A549 (cell line): Measurements from ENCODE around the gene NHEJ1. TPM values are rescaled to one million over a fixed set of nuclear protein-coding genes. Genes with fewer than 3 reads are reported as not detected.
A peak's percentile ranks its signal among the peaks of the same experiment; 100 is the strongest.

Source experiments
- ATAC-seq, 2 experiments: fragments of 200-7000 bp in 1 of 2; fragments of >200 bp in 1 of 2; cut with Nextera tagmentation in 1 of 2; cut with Tn5 transposase in 1 of 2; 3 replicates each; pipeline versions ENCODE4 v1.8.0 to v1.9.1; 2018 to 2020; ENCODE audit warnings: mild to moderate bottlenecking in 1 of 2, moderate library complexity in 1 of 2
- CTCF ChIA-PET: fragments of 300-600 bp; sonication (Branson Sonifier 250); formaldehyde crosslinking; extraction: SDS; loops from one replicate; lab custom pipeline; 2021; ENCODE audit warnings: antibody characterized with exemption, inconsistent platforms; lab: Yijun Ruan, JAX
- POLR2A ChIA-PET: fragments of 350-600 bp; formaldehyde crosslinking; extraction: SDS; loops from one replicate; lab custom pipeline; 2021; ENCODE audit warnings: antibody characterized with exemption, inconsistent platforms; lab: Yijun Ruan, JAX
- DNase-seq, 2 experiments: peaks; one replicate each; pipeline versions ENCODE4 v3.0.0 to v3.0.0-alpha.2; 2011 to 2016; ENCODE audit warnings: low read depth in 1 of 2, low spot score in 1 of 2
- FAIRE-seq: peaks from 2 replicates; lab custom pipeline; 2011; peaks lifted over from hg19 to GRCh38; lab: Jason Lieb, UNC
- H3K27ac ChIP-seq, 2 experiments: fragments of >200 bp; sonication (Bioruptor Twin); formaldehyde crosslinking; 3 replicates each; pipeline ENCODE4 v1.5.1; 2016 to 2017
- H3K4me1 ChIP-seq: fragments of >200 bp; sonication (Bioruptor Twin); formaldehyde crosslinking; 3 replicates; pipeline ENCODE4 v1.6.1; 2016
- H3K4me2 ChIP-seq: fragments of >200 bp; sonication (Bioruptor Twin); formaldehyde crosslinking; 3 replicates; pipeline ENCODE4 v1.6.1; 2016
- H3K4me3 ChIP-seq: fragments of >200 bp; sonication (Bioruptor Twin); formaldehyde crosslinking; 3 replicates; pipeline ENCODE4 v1.5.1; 2016
- H3K9me3 ChIP-seq: fragments of >200 bp; sonication (Bioruptor Twin); formaldehyde crosslinking; 3 replicates; pipeline ENCODE4 v1.6.1; 2016
- CHD4 ChIP-seq: fragments of 200-600 bp; sonication (generic); IDR thresholded peaks from 2 replicates; pipeline ENCODE4 v1.6.1; 2016; ENCODE audit warnings: antibody characterized with exemption, mild to moderate bottlenecking, borderline replicate concordance
- EHF ChIP-seq: fragments of 250-450 bp; sonication (Bioruptor Pico); IDR thresholded peaks from 2 replicates; pipeline ENCODE4 v1.5.0; 2020; ENCODE audit warnings: mild to moderate bottlenecking
- ESRRA ChIP-seq: fragments of 150-350 bp; IDR thresholded peaks from 2 replicates; pipeline ENCODE4 v1.6.1; 2014; ENCODE audit warnings: mild to moderate bottlenecking, low read length, borderline replicate concordance
- FOSL2 ChIP-seq, 2 experiments: fragments of 450-650 bp in 1 of 2; fragments of >200 bp in 1 of 2; sonication (Bioruptor Twin) in 1 of 2; formaldehyde crosslinking; IDR thresholded peaks; 2 replicates each; pipeline versions ENCODE4 v1.5.0 to v1.6.1; 2016 to 2020; ENCODE audit warnings: mild to moderate bottlenecking in 1 of 2, moderate library complexity in 1 of 2
- GATA3 ChIP-seq: IDR thresholded peaks from 2 replicates; pipeline ENCODE4 v1.6.1; 2012; ENCODE audit warnings: borderline replicate concordance
- HOXA7 ChIP-seq: fragments of 250-450 bp; sonication (Bioruptor Pico); IDR thresholded peaks from 2 replicates; pipeline ENCODE4 v1.5.0; 2020; ENCODE audit warnings: mild to moderate bottlenecking, moderate library complexity
- HOXB5 ChIP-seq: fragments of 250-450 bp; sonication (Bioruptor Pico); IDR thresholded peaks from 2 replicates; pipeline ENCODE4 v1.5.0; 2020; ENCODE audit warnings: mild to moderate bottlenecking, moderate library complexity
- JUN ChIP-seq, 2 experiments: fragments of >200 bp; sonication (Bioruptor Twin); formaldehyde crosslinking; IDR thresholded peaks; 2 replicates in 1 of 2; 3 replicates in 1 of 2; pipeline ENCODE4 v1.6.1; 2016 to 2017
- KDM5A ChIP-seq: fragments of 200-600 bp; sonication (generic); IDR thresholded peaks from 2 replicates; pipeline ENCODE4 v1.6.1; 2016; ENCODE audit warnings: antibody characterized with exemption, mild to moderate bottlenecking
- NR3C1 ChIP-seq: fragments of >200 bp; sonication (Bioruptor Twin); formaldehyde crosslinking; IDR thresholded peaks from 3 replicates; pipeline ENCODE4 v1.6.1; 2017
- PHF8 ChIP-seq: fragments of 200-600 bp; sonication (generic); IDR thresholded peaks from 2 replicates; pipeline ENCODE4 v1.6.1; 2016; ENCODE audit warnings: low read depth, mild to moderate bottlenecking, antibody characterized with exemption, moderate library complexity, borderline replicate concordance
- POLR2A ChIP-seq: IDR thresholded peaks from 2 replicates; pipeline ENCODE4 v1.6.1; 2012; ENCODE audit warnings: mild to moderate bottlenecking, low read length
- RFX5 ChIP-seq: fragments of 450-650 bp; IDR thresholded peaks from 2 replicates; pipeline ENCODE4 v1.7.1; 2014; ENCODE audit warnings: antibody characterized with exemption, mild to moderate bottlenecking, moderate library complexity
- RNF2 ChIP-seq: fragments of 200-600 bp; sonication (generic); IDR thresholded peaks from 2 replicates; pipeline ENCODE4 v1.6.1; 2016; ENCODE audit warnings: low read depth, mild to moderate bottlenecking, antibody characterized with exemption, moderate library complexity, borderline replicate concordance
- TP53 ChIP-seq: fragments of 250-450 bp; sonication (Bioruptor Pico); IDR thresholded peaks from 2 replicates; pipeline ENCODE4 v1.5.0; 2021; ENCODE audit warnings: mild to moderate bottlenecking, moderate library complexity
- WGBS: methylation state at CpG from one replicate; pipeline ENCODE4 v1.1.6; 2017; ENCODE audit errors: missing lambda C conversion rate; 5-methylcytosine and 5-hydroxymethylcytosine counted together
- polyA plus RNA-seq, 4 experiments: library from polyadenylated mRNA; depleted of rRNA in 3 of 4; stranded (reverse); fragments of >200 nt; fragmentation: RNase III in 1 of 4; extraction: RNeasy Plus Mini Kit Qiagen cat#74134 plus additional on column Dnase treatment in 1 of 4; gene quantifications; 2 replicates in 3 of 4; 3 replicates in 1 of 4; pipeline ENCODE4 v1.2.3, GENCODE V29; 2011 to 2017
- TF ChIP-seq, protein P1 (sequence below): fragments of 450-650 bp; IDR thresholded peaks from 2 replicates; pipeline ENCODE4 v1.6.1; 2014; ENCODE audit warnings: antibody characterized with exemption
- TF ChIP-seq, protein P2 (sequence below): IDR thresholded peaks from 2 replicates; pipeline ENCODE4 v1.6.1; 2012; ENCODE audit warnings: low read depth, borderline replicate concordance
- TF ChIP-seq, protein P3 (sequence below): fragments of >200 bp; sonication (Bioruptor Twin); formaldehyde crosslinking; IDR thresholded peaks from 3 replicates; pipeline ENCODE4 v1.6.1; 2016
- TF ChIP-seq, protein P4 (sequence below): IDR thresholded peaks from 2 replicates; pipeline ENCODE4 v1.6.1; 2012
- TF ChIP-seq, protein P5 (sequence below): fragments of 250-450 bp; sonication (Bioruptor Pico); IDR thresholded peaks from 2 replicates; pipeline ENCODE4 v1.5.0; 2020; ENCODE audit warnings: low read depth, mild to moderate bottlenecking, moderate library complexity

NHEJ1 gene
- polyA plus RNA-seq, 2 of the 4 experiments (the other 2 are of a cell fraction): 18.5 to 31.8 TPM

DNA sequence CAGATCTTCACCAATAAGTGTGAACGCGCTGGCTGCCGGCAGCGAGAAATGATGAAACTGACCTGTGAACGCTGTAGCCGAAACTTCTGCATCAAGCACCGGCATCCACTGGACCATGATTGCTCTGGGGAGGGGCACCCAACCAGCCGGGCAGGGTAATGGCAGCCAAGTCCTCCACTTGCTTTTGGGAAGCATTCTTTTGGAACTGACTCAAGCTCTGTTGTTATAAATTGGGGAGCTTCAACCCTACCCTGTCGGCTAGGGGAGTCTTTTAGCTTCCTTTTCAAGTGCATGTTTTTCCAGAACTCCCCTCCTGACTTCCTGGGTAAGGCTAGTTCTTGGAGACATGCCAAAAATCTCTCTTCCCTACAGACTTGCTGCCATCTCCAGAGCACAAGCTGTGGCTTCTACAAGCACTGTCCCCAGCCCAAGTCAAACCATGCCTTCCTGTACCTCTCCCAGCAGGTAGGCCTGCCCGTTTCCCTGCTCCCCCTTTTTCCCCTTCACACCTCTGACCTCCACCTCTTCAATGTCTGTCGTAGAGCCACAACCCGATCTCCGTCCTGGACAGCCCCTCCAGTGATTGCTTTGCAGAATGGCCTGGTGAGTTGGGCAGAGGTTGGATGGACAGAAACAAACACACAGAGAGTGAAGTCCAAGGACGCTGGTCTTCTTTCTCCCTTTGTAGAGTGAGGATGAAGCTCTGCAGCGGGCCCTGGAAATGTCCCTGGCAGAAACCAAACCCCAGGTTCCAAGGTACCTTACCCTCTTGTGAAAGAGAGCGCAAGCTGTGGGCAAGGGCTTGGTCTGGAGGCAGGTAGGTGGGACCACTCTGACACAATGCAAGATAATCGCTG is 47.5 kb upstream of the NHEJ1 start:
- POLR2A ChIA-PET: interaction anchor here (0.5 to 3.9 kb wide), 4 partner anchors 10 to 214 kb away, joined by 3 to 25 read pairs (median 4); partner anchors contain the start of genes ABCB6 and CNPPD1
- peak overlapping the region in 1 of 2 experiments; percentile 98; a peak in 3 of 6 replicates for H3K27ac ChIP-seq
- TF ChIP-seq JUN (IDR thresholded peaks at IDR 0.05) (no peak), HOXB5 (CRISPR knock-in tag) (no peak), TP53 (CRISPR knock-in tag) (no peak), ESRRA (no peak), KDM5A (no peak), GATA3 (no peak)
- TF ChIP-seq, protein P1, sequence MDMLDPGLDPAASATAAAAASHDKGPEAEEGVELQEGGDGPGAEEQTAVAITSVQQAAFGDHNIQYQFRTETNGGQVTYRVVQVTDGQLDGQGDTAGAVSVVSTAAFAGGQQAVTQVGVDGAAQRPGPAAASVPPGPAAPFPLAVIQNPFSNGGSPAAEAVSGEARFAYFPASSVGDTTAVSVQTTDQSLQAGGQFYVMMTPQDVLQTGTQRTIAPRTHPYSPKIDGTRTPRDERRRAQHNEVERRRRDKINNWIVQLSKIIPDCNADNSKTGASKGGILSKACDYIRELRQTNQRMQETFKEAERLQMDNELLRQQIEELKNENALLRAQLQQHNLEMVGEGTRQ: no peak
- TF ChIP-seq, protein P2, sequence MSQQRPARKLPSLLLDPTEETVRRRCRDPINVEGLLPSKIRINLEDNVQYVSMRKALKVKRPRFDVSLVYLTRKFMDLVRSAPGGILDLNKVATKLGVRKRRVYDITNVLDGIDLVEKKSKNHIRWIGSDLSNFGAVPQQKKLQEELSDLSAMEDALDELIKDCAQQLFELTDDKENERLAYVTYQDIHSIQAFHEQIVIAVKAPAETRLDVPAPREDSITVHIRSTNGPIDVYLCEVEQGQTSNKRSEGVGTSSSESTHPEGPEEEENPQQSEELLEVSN: no peak
- H3K4me2 ChIP-seq: peak overlapping the region; percentile 85
- 83% methylated on average over 17 of the region's 17 CpGs for WGBS
- CTCF ChIA-PET: interaction anchor here (0.6 to 8.6 kb wide), 10 partner anchors 9 to 90 kb away, joined by 3 to 56 read pairs (median 4); partner anchors contain the start of gene NHEJ1
- DNase-seq (peak in 1 of 2 experiments; percentile 39), ATAC-seq (no peak), FAIRE-seq (no peak)
- H3K9me3 ChIP-seq: peaks cover 3% of the 10 kb centered on the region; the same call in 1 of the 3 replicates
- H3K4me3 ChIP-seq: no peak overlapping the region
- peaks cover 16% of the 10 kb centered on the region for H3K4me1 ChIP-seq

DNA sequence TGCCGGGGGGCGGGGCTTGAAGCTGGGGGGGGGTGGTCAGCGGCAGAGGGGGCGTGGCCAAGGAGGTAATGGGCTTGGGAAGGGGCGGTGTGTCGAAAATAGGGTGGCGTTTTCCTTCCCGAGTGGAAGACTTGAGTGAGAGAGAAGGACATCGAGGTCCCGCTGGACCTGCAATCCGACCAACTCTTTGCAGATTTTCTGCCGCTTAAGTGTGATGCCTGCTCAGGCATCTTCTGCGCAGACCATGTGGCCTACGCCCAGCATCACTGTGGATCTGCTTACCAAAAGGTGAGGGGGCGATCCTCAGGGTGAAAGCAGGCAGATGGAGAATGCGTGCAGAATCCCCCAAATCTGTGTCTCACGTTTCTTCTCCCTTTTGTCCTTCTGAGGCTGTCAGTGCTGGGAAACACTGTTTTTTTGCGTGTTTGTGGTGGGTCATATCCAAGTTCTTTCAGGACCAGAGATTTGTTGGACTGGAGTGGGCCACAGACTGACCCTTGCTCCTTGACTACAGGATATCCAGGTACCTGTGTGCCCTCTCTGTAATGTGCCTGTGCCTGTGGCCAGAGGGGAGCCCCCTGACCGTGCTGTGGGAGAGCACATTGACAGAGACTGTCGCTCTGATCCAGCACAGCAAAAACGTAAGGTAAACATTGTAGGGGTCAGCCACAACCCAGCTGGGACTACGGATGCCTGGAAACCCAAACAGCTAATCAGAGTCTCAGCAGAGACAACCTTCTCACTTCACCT is 46.7 kb upstream of the NHEJ1 start:
- TF ChIP-seq JUN (IDR thresholded peaks at IDR 0.05): no peak
- TF ChIP-seq NR3C1: no peak
- TF ChIP-seq EHF (CRISPR knock-in tag): no peak
- TF ChIP-seq, all 56 proteins: peak for 0
- H3K4me3 ChIP-seq: peak overlapping the region; percentile 53
- WGBS: 45% methylated on average over 17 of the region's 22 CpGs
- H3K9me3 ChIP-seq: peaks cover 3% of the 10 kb centered on the region; the same call in 1 of the 3 replicates
- no peak for DNase-seq
- ChIA-PET POLR2A (interaction anchor here (0.5 to 3.9 kb wide), 13 partner anchors 10 to 213 kb away, joined by 3 to 25 read pairs (median 6); partner anchors contain the start of genes ABCB6, ANKZF1, CNPPD1 and DNAJB2), CTCF (interaction anchor here (0.6 to 8.6 kb wide), 13 partner anchors 10 to 91 kb away, joined by 3 to 56 read pairs (median 5); partner anchors contain the start of gene NHEJ1)
- peak overlapping the region; percentile 95 to 98 for H3K27ac ChIP-seq
- ATAC-seq: peak; percentile 26 to 30; a peak in 5 of 6 replicates
- peaks cover 16% of the 10 kb centered on the region for H3K4me1 ChIP-seq
- no peak for FAIRE-seq
- peak overlapping the region; percentile 85 for H3K4me2 ChIP-seq

DNA sequence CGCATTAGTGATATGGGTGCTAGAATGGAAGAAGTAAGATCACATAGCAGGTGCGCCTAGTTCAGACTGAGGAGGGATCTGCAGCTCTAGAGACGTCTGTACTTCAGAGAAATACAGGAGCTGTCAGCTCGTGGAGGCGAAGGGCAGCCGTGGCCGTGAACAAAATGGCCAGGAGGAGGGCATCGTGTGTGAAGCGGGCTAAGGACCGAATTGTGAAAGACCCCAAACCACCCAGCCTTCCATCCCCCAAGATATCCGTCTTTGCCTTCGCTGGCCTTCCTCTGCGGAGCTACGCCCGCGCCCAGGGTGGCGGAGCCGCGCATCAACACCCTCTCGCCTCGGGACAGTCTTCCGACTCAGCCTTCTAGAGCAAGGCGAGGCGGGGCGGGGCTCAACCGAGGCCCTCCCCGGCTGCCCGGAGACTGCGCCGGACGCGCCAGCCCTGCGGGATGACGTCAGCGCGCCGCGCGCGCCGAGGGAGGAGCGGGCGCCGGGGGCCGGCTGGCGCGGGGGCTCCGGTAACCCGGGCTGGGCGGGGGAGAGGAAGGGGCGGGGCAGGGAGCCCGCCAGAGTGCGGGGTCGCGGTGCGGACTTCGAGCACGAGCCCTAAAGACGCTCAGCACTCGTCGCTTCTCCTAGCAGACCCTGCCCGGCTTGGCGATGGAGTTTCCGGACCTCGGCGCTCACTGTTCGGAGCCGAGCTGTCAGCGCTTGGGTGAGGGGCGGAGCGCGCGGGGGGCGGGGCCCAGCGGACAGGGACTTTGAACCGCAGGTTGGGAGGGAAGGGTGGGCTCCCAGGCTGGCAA is 45.9 kb upstream of the NHEJ1 start, which contains the start of gene ZFAND2B:
Gene ZFAND2B (plus strand): TSS at position 455 of the 806 bp plus-strand sequence. CDS start 206 bp downstream, at position 661.
- Histone ChIP-seq H3K4me1 (peaks cover 16% of the 10 kb centered on the region), H3K9me3 (peaks cover 3% of the 10 kb centered on the region; the same call in 1 of the 3 replicates), H3K4me3 (peak within 1 kb of the TSS; percentile 53), H3K27ac (peak within 1 kb of the TSS; percentile 95 to 98), H3K4me2 (peak within 1 kb of the TSS; percentile 85)
- WGBS: 1% methylated on average over 37 of the region's 76 CpGs
- DNase-seq (peak; percentile 89 to 91), FAIRE-seq (no peak), ATAC-seq (peak; percentile 85 to 93)
- ChIA-PET CTCF (interaction anchor here (0.7 to 3.2 kb wide), 14 partner anchors 10 to 330 kb away, joined by 3 to 20 read pairs (median 4); partner anchors contain the start of gene NHEJ1), POLR2A (interaction anchor here (0.6 to 3.9 kb wide), 15 partner anchors 9 to 182 kb away, joined by 3 to 25 read pairs (median 5); partner anchors contain the start of genes ABCB6, ANKZF1, CNPPD1 and DNAJB2)
- TF ChIP-seq FOSL2 (IDR thresholded peaks at IDR 0.05) (no peak), FOSL2 (CRISPR knock-in tag; IDR thresholded peaks at IDR 0.05) (peak; percentile 55), RFX5 (no peak), HOXA7 (CRISPR knock-in tag) (no peak; the same call in 1 of the 2 replicates), RNF2 (no peak), GATA3 (peak; percentile 31; the same call in 1 of the 2 replicates), PHF8 (peak; percentile 75; the same call in 1 of the 2 replicates), JUN (IDR thresholded peaks at IDR 0.05) (peak; percentile 87 to 95), CHD4 (no peak), POLR2A (peak; percentile 96), TP53 (CRISPR knock-in tag) (0 out of 2 replicates have a peak, but pooled peaks have one; percentile 58)
- TF ChIP-seq, protein P2: peak; percentile 63; the same call in 1 of the 2 replicates
- TF ChIP-seq, protein P3, sequence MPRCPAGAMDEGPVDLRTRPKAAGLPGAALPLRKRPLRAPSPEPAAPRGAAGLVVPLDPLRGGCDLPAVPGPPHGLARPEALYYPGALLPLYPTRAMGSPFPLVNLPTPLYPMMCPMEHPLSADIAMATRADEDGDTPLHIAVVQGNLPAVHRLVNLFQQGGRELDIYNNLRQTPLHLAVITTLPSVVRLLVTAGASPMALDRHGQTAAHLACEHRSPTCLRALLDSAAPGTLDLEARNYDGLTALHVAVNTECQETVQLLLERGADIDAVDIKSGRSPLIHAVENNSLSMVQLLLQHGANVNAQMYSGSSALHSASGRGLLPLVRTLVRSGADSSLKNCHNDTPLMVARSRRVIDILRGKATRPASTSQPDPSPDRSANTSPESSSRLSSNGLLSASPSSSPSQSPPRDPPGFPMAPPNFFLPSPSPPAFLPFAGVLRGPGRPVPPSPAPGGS: peak; percentile 72
- TF ChIP-seq, protein P4, sequence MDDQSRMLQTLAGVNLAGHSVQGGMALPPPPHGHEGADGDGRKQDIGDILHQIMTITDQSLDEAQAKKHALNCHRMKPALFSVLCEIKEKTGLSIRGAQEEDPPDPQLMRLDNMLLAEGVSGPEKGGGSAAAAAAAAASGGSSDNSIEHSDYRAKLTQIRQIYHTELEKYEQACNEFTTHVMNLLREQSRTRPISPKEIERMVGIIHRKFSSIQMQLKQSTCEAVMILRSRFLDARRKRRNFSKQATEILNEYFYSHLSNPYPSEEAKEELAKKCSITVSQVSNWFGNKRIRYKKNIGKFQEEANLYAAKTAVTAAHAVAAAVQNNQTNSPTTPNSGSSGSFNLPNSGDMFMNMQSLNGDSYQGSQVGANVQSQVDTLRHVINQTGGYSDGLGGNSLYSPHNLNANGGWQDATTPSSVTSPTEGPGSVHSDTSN: peak; percentile 58
- TF ChIP-seq, protein P5, sequence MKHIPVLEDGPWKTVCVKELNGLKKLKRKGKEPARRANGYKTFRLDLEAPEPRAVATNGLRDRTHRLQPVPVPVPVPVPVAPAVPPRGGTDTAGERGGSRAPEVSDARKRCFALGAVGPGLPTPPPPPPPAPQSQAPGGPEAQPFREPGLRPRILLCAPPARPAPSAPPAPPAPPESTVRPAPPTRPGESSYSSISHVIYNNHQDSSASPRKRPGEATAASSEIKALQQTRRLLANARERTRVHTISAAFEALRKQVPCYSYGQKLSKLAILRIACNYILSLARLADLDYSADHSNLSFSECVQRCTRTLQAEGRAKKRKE (CRISPR knock-in tag): peak; percentile 64; the same call in 1 of the 2 replicates
